Measurements from ENCODE around the gene HDAC4. TPM values are rescaled to one million over a fixed set of nuclear protein-coding genes. Genes with fewer than 3 reads are reported as not detected.
"Not testable (repeated sequence)": the region's sequence is repeated elsewhere in the genome, so short reads cannot be mapped to it uniquely, and the experiment has no call there.

HDAC4 gene
- total RNA-seq, 1 donor from 2014 or later: 6.8 TPM

DNA sequence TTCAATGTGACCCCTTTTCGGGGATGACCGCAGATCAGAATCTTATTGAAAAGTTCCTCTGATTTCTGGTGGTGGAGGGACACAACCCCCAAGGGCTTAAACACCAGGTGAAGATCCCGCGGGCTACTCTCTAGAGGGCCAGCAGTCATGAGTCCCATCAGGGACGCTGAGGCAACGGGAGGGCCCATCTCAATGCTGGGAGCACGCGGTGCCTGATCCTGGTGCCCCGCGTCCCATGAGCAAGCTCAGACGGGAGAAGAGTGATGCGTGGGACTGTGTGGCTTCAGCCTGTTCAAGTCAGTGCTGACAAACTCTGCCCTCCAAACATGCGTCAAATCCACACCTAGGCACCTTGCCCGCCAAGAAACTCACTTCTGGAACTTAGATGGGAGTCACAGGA, 328.0 kb downstream of the HDAC4 start:
- no peak for DNase-seq (ENCODE audit: low read depth, low spot score)

DNA sequence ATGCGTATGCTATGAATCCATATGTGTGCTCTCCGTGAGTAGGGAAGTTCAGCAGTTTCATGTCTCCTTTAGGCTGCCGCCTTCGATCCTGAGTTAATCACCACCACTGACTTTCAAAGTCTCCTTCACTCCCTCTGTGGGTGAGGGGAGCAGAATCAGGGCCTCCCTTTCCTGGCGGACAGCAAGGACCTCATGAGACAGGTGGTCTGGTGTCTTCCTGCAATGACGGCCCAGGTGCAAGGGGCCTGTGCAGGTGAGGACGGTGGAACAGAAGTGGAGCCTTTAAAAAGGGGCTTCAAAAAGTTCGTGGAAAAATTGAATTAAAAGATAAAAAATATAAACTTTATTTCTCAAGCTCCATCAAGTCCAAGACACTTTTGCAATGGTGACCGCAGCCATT, 330.4 kb downstream of the HDAC4 start:
- DNase-seq (ENCODE audit: low read depth, low spot score): no peak

GRCh38 chr2:239069362-239070333, 331.2 kb downstream of the HDAC4 start:
- not testable (repeated sequence) for DNase-seq (ENCODE audit: low read depth, low spot score)

DNA sequence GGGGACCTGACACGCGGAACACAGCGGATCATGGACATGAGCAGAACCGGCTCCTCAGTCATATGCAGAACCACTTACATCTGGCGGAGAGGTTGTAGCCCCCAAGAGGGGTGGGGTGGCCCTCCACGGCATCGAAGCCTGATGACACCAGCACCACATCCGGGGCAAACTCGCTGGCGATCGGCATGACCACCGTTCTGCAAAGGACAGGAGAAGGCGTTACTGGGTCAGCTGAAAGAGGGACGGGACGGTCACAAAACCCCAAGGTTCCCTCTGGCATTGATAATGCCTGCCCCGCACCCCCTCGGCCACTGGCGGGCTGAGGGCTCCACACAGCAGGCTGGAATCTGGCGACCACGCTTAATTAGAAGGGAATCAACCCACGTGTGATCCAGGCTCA, 332.4 kb downstream of the HDAC4 start:
- DNase-seq (ENCODE audit: low read depth, low spot score): no peak

DNA sequence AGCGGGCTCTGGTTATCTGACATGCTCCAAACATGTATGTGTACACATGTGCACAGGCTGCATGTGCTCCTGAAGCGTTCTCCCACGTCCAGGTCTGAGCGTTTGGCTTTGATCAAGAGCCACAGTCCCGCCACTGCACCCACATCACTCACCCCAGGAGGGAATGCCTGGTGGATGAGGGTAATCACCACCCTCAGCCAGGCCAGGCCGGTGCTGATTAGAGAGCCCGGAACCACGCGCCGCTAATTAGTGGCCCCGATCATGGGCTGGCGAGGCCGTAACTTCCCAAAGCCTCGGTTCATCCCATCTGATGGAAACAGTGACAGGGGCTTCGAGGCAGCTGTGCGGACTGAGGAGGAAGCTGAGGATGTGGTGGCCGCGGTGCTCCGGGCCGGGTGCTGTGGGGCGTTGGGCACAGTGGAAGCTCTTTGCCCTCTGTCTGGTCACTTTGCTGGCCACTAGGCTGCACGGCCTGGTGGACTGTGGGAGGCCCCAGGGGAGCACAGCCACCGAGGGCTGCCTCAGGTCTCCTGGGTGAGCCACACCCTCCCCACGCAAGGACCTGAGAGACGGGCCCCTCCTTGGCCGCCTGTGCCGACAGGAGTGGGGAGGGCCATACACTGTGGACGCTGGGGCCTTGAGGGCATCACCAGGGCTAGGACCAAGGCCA, 333.5 kb downstream of the HDAC4 start:
- no peak for DNase-seq (ENCODE audit: low read depth, low spot score)

GRCh38 chr2:239066597-239066996, 334.2 kb downstream of the HDAC4 start:
- DNase-seq (ENCODE audit: low read depth, low spot score): no peak

- no peak for DNase-seq (ENCODE audit: low read depth, low spot score)
Measured at GRCh38 chr2:239065962-239066361, 334.9 kb downstream of the HDAC4 start.

GRCh38 chr2:239065537-239065936, 335.3 kb downstream of the HDAC4 start:
- DNase-seq (ENCODE audit: low read depth, low spot score): no peak

DNA sequence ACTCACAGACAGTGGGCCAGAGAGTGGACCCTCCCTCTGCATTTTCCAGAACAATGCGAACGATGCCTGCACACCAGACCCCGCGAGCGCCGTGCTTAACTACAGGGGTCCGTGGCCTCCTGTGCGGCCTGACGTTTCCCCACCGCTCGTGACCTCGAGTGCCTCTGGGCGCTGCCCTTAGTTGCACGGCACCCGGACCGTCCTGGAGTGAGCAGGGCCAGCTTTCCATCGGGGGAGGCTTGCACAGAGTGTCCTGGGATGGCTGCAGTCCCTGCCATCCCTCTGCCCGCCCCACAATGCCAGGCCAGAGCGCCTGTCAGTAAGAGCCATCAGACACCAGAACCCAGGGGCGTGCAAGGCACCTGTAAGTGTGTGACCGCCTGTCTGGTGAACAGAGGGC, 335.9 kb downstream of the HDAC4 start:
- no peak for DNase-seq (ENCODE audit: low read depth, low spot score)

DNA sequence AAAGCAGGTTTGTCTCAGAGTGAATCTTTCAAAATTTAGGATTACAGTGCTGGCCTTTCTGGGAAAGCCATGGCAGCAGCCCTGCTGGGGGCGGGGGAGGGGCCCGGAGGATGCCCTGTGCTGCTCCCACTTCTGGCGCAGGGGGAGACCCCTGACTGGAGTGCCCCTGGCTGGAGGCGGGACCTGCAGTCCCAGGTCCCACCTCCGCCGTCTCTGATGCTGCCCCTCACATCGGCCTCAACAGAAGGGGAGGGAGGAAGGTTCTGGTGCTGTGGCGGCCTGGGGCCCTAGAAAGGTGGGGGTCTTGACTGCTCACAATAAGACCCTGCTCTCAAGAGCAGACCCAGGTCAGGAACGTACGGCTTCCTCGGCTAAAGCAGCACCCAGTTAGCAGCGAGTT, 336.6 kb downstream of the HDAC4 start:
- DNase-seq (ENCODE audit: low read depth, low spot score): no peak

DNA sequence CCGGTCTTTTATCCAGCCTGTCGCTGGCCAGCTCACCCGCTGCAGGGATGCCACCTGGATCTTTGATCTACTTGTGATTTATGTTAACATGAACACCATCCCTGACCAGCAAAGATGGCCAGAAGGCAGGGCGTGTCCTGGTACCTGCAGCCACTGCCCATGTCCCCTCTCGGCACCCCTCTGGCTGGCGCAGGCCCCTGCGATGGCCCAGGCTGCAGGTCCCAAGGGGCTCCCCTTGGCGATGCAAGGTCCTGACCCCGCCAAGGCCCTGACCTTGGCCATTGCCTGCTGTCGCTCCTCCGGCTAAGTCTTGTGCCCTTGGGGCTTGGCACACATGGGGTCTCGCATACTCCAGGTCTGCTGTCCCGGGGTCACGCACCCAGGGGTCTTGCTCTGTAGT, 338.1 kb downstream of the HDAC4 start:
- no peak for DNase-seq (ENCODE audit: low read depth, low spot score)

GRCh38 chr2:239061824-239062570, 338.8 kb downstream of the HDAC4 start:
- DNase-seq (ENCODE audit: low read depth, low spot score): no peak

DNA sequence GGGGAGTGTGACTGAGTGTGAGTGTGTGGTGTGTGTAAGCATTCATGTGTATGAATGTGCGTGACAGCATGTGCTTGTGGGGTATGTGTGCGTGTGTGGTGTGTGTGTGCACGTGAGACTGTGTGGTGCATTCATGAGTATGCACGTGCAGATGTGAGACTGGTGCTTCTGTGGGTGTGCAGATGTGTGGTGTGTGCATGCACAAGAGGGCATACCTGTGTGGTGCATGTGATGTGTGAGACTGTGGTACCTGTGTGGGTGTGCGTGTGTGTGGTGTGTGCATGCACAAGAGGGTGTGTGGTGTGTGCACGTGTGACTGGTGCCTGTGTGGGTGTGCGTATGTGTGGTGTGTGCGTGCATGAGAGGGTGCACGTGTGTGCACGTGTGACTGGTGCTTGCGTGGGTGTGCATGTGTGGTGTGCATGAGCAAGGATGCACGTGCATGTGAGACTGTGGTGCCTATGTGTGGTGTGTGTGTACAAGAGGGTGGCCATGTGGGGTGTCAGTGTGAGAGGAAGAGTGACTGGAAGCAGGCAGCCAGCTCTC, 339.6 kb downstream of the HDAC4 start:
- no peak for DNase-seq (ENCODE audit: low read depth, low spot score)

DNA sequence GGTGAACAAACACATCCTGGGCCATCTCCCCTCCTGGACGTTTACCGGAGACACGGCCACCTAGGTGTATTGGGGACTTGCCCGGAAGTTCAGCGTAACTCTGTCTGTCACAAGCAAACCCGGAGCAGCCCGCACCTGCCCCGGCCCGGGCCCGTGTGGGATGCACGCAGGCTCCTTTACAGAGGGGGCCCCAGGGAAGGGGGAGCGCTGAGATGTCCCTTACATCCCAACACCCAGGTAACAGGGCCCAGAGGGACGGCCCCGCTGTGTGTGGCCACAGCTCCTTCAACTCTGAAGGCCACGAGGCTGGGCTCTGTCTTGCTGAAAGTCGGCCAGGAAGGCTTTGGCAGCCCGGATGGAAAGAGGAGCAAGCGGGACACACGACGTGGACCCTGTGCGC, 340.1 kb downstream of the HDAC4 start:
- DNase-seq (ENCODE audit: low read depth, low spot score): no peak

DNA sequence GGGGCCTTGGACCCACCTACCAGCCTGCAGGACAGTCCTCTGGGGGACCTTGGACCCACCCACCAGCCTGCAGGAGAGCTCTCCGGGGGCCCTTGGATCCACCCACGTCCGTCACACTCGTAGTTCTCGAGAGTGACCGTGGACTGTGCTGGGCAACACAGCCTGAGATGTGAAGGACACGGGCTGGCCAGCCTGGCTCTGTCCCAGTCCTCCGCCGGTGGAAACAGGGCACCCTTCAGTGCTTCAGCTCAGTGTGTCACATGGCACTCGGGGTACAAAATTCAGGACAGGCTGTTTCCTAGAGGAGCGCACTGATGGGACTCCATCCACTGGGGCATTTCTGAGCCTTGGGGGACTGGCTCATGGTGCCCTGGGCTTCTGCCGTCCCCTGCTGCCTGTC, 341.0 kb downstream of the HDAC4 start:
- no peak for DNase-seq (ENCODE audit: low read depth, low spot score)

GRCh38 chr2:239058766-239059165, 342.1 kb downstream of the HDAC4 start:
- DNase-seq (ENCODE audit: low read depth, low spot score): no peak

DNA sequence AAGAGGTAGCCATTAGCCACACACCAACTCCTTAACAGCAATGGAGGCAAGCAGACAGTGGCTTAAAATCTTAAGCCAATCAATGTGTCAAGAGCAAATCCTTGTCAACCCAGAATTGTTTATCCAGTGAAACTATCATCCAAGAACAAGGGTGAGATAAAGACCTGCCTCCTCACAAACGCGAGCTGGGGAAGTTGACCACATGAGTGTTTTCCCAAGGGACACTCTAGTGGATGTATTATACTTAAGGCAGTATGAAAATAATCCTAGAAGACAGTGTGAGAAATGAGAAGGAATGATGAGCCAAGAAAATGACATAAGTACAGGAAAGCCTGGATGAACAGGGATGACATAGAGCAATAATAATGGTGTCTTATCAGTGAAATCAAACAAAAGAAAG, 343.3 kb downstream of the HDAC4 start:
- no peak for DNase-seq (ENCODE audit: low read depth, low spot score)

DNA sequence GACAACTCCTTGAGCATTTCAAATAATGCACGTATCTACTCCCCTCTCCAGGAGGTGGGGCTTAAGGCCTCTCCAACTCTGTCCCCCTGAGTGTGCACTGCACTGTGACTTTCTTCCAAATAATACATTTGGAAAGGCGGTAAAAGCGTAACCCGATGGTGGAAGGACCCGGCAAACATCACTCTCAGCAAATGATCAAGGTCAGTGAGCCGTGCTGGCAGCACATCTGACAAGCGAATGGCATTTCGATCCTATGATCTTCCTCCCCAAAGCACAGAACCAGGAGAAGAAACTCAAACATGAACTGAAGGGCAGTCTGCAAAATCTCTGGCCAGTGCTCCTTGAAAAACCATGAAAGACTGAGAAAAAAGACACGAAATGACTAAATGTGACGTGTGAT, 344.2 kb downstream of the HDAC4 start:
- DNase-seq (ENCODE audit: low read depth, low spot score): no peak

DNA sequence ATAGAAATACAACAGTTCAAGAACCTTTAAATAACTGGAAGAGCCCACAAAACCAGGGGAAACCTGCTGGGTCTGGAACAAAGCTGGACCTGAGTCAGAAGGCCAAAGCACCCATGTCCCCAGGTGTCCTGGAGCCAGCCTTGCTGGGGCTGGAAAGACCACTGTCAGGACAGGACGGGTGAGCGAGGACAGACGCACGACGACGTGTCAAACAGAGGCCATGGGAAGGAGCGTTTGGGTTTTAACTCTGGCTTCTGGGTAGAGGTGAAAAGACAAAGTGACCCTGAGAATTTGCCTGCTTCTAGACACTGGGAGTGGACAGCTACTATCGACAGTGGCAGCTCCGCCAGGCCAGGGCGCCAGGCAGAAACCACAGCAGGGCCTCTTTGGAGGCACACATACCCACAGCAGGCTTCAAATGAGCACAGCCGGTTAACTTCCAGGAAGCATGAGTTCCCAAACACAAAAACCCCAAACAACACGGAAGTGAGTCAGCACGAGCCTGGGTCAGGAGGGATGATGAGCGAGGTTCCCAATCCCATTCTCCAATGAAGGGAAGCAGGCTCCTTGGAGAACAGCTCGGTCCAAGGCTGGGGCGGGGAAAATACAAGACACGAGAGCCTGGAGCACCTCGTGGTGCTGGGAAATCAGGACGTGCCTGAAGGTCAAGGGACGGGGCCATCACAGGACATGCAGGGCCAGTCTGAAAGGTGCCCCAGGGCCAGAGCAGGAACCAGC, 344.9 kb downstream of the HDAC4 start:
- DNase-seq (ENCODE audit: low read depth, low spot score): no peak

- DNase-seq (ENCODE audit: low read depth, low spot score): no peak
Measured at GRCh38 chr2:239054921-239055320, 345.9 kb downstream of the HDAC4 start.
